HG02588 (cell line): ENCODE data around the gene HDAC9.

Experiments used
- ATAC-seq: cut with Tn5 transposase; IDR thresholded peaks from one replicate; pipeline ENCODE4 v1.9.1; 2021; ENCODE audit warnings: mild to moderate bottlenecking, moderate library complexity; ENCODE audit not compliant: unreplicated experiment

The HDAC9 gene

GRCh38 chr7:18495412-18496340 is at the start of gene HDAC9:
Gene HDAC9, plus strand, starts transcription at chr7:18495749. Its CDS starts 554 bp downstream, at chr7:18496303.
- ATAC-seq: peak; percentile 92

GRCh38 chr7:18445916-18446520 is 49.5 kb upstream of the HDAC9 start:
- no peak for ATAC-seq

- no peak for ATAC-seq
Observed at GRCh38 chr7:18450019-18450418, 45.5 kb upstream of the HDAC9 start.

GRCh38 chr7:18455606-18456005 is 39.9 kb upstream of the HDAC9 start:
- no peak for ATAC-seq

GRCh38 chr7:18457832-18458231 is 37.7 kb upstream of the HDAC9 start:
- no peak for ATAC-seq

- ATAC-seq: no peak
Observed at GRCh38 chr7:18458830-18459229, 36.7 kb upstream of the HDAC9 start.

- no peak for ATAC-seq
Observed at GRCh38 chr7:18459484-18460245, 35.9 kb upstream of the HDAC9 start.

GRCh38 chr7:18461785-18462467 is 33.6 kb upstream of the HDAC9 start:
- no peak for ATAC-seq

- ATAC-seq: no peak
Observed at GRCh38 chr7:18464830-18465229, 30.7 kb upstream of the HDAC9 start.

GRCh38 chr7:18467011-18467410 is 28.5 kb upstream of the HDAC9 start:
- no peak for ATAC-seq

- ATAC-seq: no peak
Observed at GRCh38 chr7:18468795-18469194, 26.8 kb upstream of the HDAC9 start.

GRCh38 chr7:18469316-18469715 is 26.2 kb upstream of the HDAC9 start:
- ATAC-seq: no peak

- ATAC-seq: no peak
Observed at GRCh38 chr7:18471476-18472160, 23.9 kb upstream of the HDAC9 start.

GRCh38 chr7:18472161-18472483 is 23.4 kb upstream of the HDAC9 start:
- ATAC-seq: no peak

- ATAC-seq: no peak
Observed at GRCh38 chr7:18473119-18473518, 22.4 kb upstream of the HDAC9 start.

GRCh38 chr7:18474944-18475343 is 20.6 kb upstream of the HDAC9 start:
- ATAC-seq: no peak

GRCh38 chr7:18475488-18475887 is 20.1 kb upstream of the HDAC9 start:
- no peak for ATAC-seq

GRCh38 chr7:18481776-18482175 is 13.8 kb upstream of the HDAC9 start:
- no peak for ATAC-seq

- no peak for ATAC-seq
Observed at GRCh38 chr7:18488049-18488448, 7.5 kb upstream of the HDAC9 start.

GRCh38 chr7:18489624-18490023 is 5.9 kb upstream of the HDAC9 start:
- no peak for ATAC-seq

- ATAC-seq: no peak
Observed at GRCh38 chr7:18491871-18492270, 3.7 kb upstream of the HDAC9 start.
